Fibroblast of skin of left biceps (primary cell): Measurements from ENCODE around the gene MINAR2.

Experiments
- DNase-seq, 2 experiments: peaks; one replicate each; pipeline ENCODE4 v3.0.0-alpha.2; 2013; ENCODE audit warnings: low read depth in 2 of 2

MINAR2 gene

GRCh38 chr5:129771058-129771838, 23.4 kb downstream of the MINAR2 start:
- DNase-seq, result peak; percentile 27 to 28

- no peak for DNase-seq
Measured at GRCh38 chr5:129773376-129773775, 25.5 kb downstream of the MINAR2 start.

DNA sequence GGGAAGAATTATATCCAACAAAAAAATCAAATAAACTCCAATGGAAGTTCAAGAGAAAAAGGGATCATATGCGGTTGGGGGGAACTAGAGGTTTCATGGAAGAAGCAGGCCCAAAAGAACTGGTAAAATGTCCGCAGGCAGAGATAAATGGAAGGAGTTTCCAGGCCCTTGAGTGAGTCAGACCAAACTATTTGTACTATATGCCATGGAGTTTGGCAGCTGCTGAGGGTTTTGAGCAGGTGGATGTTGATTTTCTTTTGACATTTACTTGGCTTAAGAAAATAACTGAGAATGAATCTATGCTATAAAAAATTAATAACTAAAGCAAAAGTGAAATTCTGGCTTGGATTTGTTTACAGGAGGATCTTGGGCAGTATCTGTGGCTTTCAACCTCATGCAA, 33.7 kb downstream of the MINAR2 start:
- no peak for DNase-seq

GRCh38 chr5:129803403-129803802, 55.5 kb downstream of the MINAR2 start:
- no peak for DNase-seq

GRCh38 chr5:129804705-129805104, 56.8 kb downstream of the MINAR2 start:
- no peak for DNase-seq

DNA sequence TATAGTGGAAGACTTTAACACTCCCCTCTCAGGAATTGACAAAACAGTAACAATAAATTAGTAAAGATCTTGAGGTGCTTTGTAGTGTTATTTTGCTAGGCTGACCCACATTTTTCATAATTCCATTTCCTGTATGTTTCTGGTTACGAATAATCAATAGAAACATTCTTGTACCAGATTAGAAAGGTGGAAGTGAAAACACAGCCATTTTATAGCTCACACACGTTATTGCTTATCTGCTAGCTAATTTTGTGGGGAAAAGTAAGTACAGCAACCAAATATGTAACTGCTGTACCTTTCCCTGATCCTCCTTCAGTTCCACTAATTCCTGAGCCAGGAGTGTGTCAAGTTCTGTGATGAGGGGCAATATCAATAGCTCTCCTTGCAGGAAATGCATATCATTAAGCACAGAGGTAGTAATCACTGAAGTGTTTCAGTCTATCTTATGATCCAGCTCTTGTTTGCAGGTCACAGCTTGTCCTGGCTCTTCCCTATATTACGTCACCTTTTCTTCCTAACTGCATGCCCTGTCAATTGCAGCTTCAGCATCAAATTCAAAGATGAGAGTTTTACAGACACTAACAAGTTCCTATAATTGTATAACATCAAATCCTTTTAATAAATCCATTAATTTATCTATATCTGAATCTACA, 59.4 kb downstream of the MINAR2 start:
- DNase-seq, result no peak
